Measurements from ENCODE around the gene RAB27B. TPM values are rescaled to one million over a fixed set of nuclear protein-coding genes. Genes with fewer than 3 reads are reported as not detected.
"Not testable (repeated sequence)": the region's sequence is repeated elsewhere in the genome, so short reads cannot be mapped to it uniquely, and the experiment has no call there.

Gene RAB27B
- total RNA-seq, 1 experiment from 2014 or later, result 9.9 TPM

GRCh38 chr18:54815086-54815485 is 13.2 kb upstream of the RAB27B start:
- Histone ChIP-seq H3K27ac (no peak overlapping the region), H3K9me3 (ENCODE audit: insufficient read depth, low read depth) (no peaks in the 10 kb centered on the region), H3K4me3 (no peak overlapping the region), H2AFZ (no peak overlapping the region), H3K79me2 (ENCODE audit: low read depth) (no peaks in the 10 kb centered on the region), H3F3A (ENCODE audit: insufficient read depth, low read depth) (no peaks in the 10 kb centered on the region), H3K27me3 (ENCODE audit: insufficient read depth, low read depth) (no peaks in the 10 kb centered on the region), H3K4me2 (no peak overlapping the region), H4K20me1 (ENCODE audit: insufficient read depth) (no peaks in the 10 kb centered on the region), H3K36me3 (ENCODE audit: low read depth) (no peaks in the 10 kb centered on the region), H3K9me2 (ENCODE audit: insufficient read depth) (no peaks in the 10 kb centered on the region), H3K4me1 (replicated peaks; ENCODE audit: insufficient read depth) (no peaks in the 10 kb centered on the region)
- intact Hi-C loops (cut with micrococcal nuclease; ENCODE audit: unreplicated experiment), result no loop called here
- ChIA-PET CTCF (no interaction called here), POLR2A (ENCODE audit: unreplicated experiment) (no interaction called here)
- BruUV-seq (replicated peaks), result no TSS peak
- TF ChIP-seq CTCF (conservative IDR thresholded peaks at IDR 0.05) (no peak), EZH2 (IDR thresholded peaks at IDR 0.05; ENCODE audit: low read depth) (no peak)
- no peak for DNase-seq

- H3K27ac ChIP-seq; H4K20me1 ChIP-seq (ENCODE audit: insufficient read depth); H3K79me2 ChIP-seq (ENCODE audit: low read depth); CTCF ChIA-PET; BruUV-seq (replicated peaks); H3K9me2 ChIP-seq (ENCODE audit: insufficient read depth); H2AFZ ChIP-seq; H3K27me3 ChIP-seq (ENCODE audit: insufficient read depth, low read depth); H3K4me2 ChIP-seq; H3K36me3 ChIP-seq (ENCODE audit: low read depth); POLR2A ChIA-PET (ENCODE audit: unreplicated experiment); H3K4me3 ChIP-seq; DNase-seq; H3K9me3 ChIP-seq (ENCODE audit: insufficient read depth, low read depth): not testable (repeated sequence)
- intact Hi-C loops (cut with micrococcal nuclease; ENCODE audit: unreplicated experiment), result loop anchor here (10.0 kb wide), 2 partner anchors 146 to 164 kb away; no protein-coding TSS in a partner anchor
- Histone ChIP-seq H3F3A (ENCODE audit: insufficient read depth, low read depth) (peaks cover 28% of the 10 kb centered on the region), H3K4me1 (replicated peaks; ENCODE audit: insufficient read depth) (peaks cover 29% of the 10 kb centered on the region)
Measured at GRCh38 chr18:54820785-54821275, 7.4 kb upstream of the RAB27B start.

- Histone ChIP-seq H3K4me2 (peak overlapping the region; percentile 63), H4K20me1 (ENCODE audit: insufficient read depth) (no peaks in the 10 kb centered on the region), H3K27ac (peak overlapping the region; percentile 99), H3K4me1 (replicated peaks; ENCODE audit: insufficient read depth) (peaks cover 39% of the 10 kb centered on the region), H2AFZ (peak overlapping the region; percentile 77; the same call in 1 of the 2 replicates), H3K27me3 (ENCODE audit: insufficient read depth, low read depth) (no peaks in the 10 kb centered on the region), H3F3A (ENCODE audit: insufficient read depth, low read depth) (peaks cover 34% of the 10 kb centered on the region), H3K36me3 (ENCODE audit: low read depth) (no peaks in the 10 kb centered on the region), H3K9me3 (ENCODE audit: insufficient read depth, low read depth) (no peaks in the 10 kb centered on the region), H3K4me3 (0 out of 2 replicates have a peak overlapping the region, but pooled peaks have one; percentile 25), H3K79me2 (ENCODE audit: low read depth) (no peaks in the 10 kb centered on the region), H3K9me2 (ENCODE audit: insufficient read depth) (no peaks in the 10 kb centered on the region)
- intact Hi-C loops (cut with micrococcal nuclease; ENCODE audit: unreplicated experiment), result loop anchor here (10.0 kb wide), 2 partner anchors 148 to 162 kb away; no protein-coding TSS in a partner anchor
- ChIA-PET CTCF (no interaction called here), POLR2A (ENCODE audit: unreplicated experiment) (no interaction called here)
- BruUV-seq (replicated peaks), result no TSS peak
- TF ChIP-seq CTCF (conservative IDR thresholded peaks at IDR 0.05) (no peak), EZH2 (IDR thresholded peaks at IDR 0.05; ENCODE audit: low read depth) (no peak)
- DNase-seq, result peak; percentile 27 to 92
Measured at GRCh38 chr18:54822872-54823845, 5.1 kb upstream of the RAB27B start.

All from PC-9 (cell line).